GM18951 (cell line): Measurements from ENCODE around the gene FSTL1.

Experiments
- POLR2A ChIP-seq: IDR thresholded peaks from 4 replicates; pipeline ENCODE4 v1.6.1; 2011; ENCODE audit warnings: mild to moderate bottlenecking; ENCODE audit not compliant: insufficient read length, insufficient read depth; ENCODE audit errors: extremely low read depth
- in situ Hi-C: fragments of 300-500 bp; cut with MboI; formaldehyde crosslinking; loops from one replicate; pipeline ENCODE4 v1.12.0; 2022; ENCODE audit warnings: low sequenced_read_pairs, mixed read lengths, inconsistent platforms; ENCODE audit not compliant: unreplicated experiment

Gene FSTL1

GRCh38 chr3:120457827-120458226, 7.0 kb upstream of the FSTL1 start:
- TF ChIP-seq POLR2A: no peak
- in situ Hi-C loops: no loop called here

- in situ Hi-C loops: no loop called here
- TF ChIP-seq POLR2A: no peak
Measured at GRCh38 chr3:120454076-120454689, 3.4 kb upstream of the FSTL1 start.

- in situ Hi-C loops: no loop called here
- no peak for TF ChIP-seq POLR2A
Measured at GRCh38 chr3:120452816-120453215, 2.0 kb upstream of the FSTL1 start.

GRCh38 chr3:120451806-120452205, 1.0 kb upstream of the FSTL1 start:
- no peak for TF ChIP-seq POLR2A
- in situ Hi-C loops: no loop called here

- TF ChIP-seq POLR2A: no peak
- in situ Hi-C loops: no loop called here
Measured at GRCh38 chr3:120451272-120451761, 525 bp upstream of the FSTL1 start.

- in situ Hi-C loops: no loop called here
- no peak for TF ChIP-seq POLR2A
Measured at GRCh38 chr3:120449701-120450599, 842 bp downstream of the FSTL1 start.

- TF ChIP-seq POLR2A: no peak
- in situ Hi-C loops: no loop called here
Measured at GRCh38 chr3:120449251-120449650, 1.5 kb downstream of the FSTL1 start.

GRCh38 chr3:120448756-120449155, 2.0 kb downstream of the FSTL1 start:
- no peak for TF ChIP-seq POLR2A
- in situ Hi-C loops: no loop called here

GRCh38 chr3:120446891-120447668, 3.7 kb downstream of the FSTL1 start:
- no peak for TF ChIP-seq POLR2A
- in situ Hi-C loops: no loop called here

- in situ Hi-C loops: no loop called here
- TF ChIP-seq POLR2A: no peak
Measured at GRCh38 chr3:120445654-120446053, 5.1 kb downstream of the FSTL1 start.

GRCh38 chr3:120443626-120444123, 7.1 kb downstream of the FSTL1 start:
- TF ChIP-seq POLR2A: no peak
- in situ Hi-C loops: no loop called here

- in situ Hi-C loops: no loop called here
- no peak for TF ChIP-seq POLR2A
Measured at GRCh38 chr3:120442975-120443517, 7.7 kb downstream of the FSTL1 start.

- TF ChIP-seq POLR2A: no peak
- in situ Hi-C loops: no loop called here
Measured at GRCh38 chr3:120441776-120442175, 9.0 kb downstream of the FSTL1 start.

- in situ Hi-C loops: no loop called here
- TF ChIP-seq POLR2A: no peak
Measured at GRCh38 chr3:120440762-120441161, 10.0 kb downstream of the FSTL1 start.
